K562 (cell line): Measurements from ENCODE around the gene TASP1. TPM values are rescaled to one million over a fixed set of nuclear protein-coding genes. Genes with fewer than 3 reads are reported as not detected.

Experiments
- ATAC-seq: fragments of 200-7000 bp; cut with Tn5 transposase; 3 replicates; pipeline ENCODE4 v1.9.1; 2020; ENCODE audit warnings: moderate library complexity
- BruUV-seq: library from RNA; stranded (reverse); fragments of 400-500 nt; replicated peaks from 2 replicates; lab custom pipeline; 2021; lab: Mats Ljungman, UMichigan
- CTCF ChIA-PET: fragments of 300-600 bp; formaldehyde crosslinking; extraction: SDS; loops from one replicate; lab custom pipeline; 2021; ENCODE audit warnings: low intra/inter-chr PET ratio; lab: Yijun Ruan, JAX
- POLR2A ChIA-PET: fragments of 300-600, 350-650 bp; sonication (Branson Sonifier 250); formaldehyde crosslinking; extraction: SDS; loops from one replicate; lab custom pipeline; 2021; ENCODE audit warnings: antibody characterized with exemption, inconsistent platforms; lab: Yijun Ruan, JAX
- DNase-seq, 4 experiments: peaks; one replicate each; pipeline versions ENCODE4 v3.0.0 to v3.0.0-alpha.2; 2011 to 2018; ENCODE audit warnings: low spot score in 3 of 4, mixed read lengths in 3 of 4; ENCODE audit errors: extremely low read depth in 1 of 4
- FAIRE-seq: peaks from 2 replicates; lab custom pipeline; 2011; peaks lifted over from hg19 to GRCh38; lab: Jason Lieb, UNC
- H2AFZ ChIP-seq: 2 replicates; pipeline ENCODE4 v1.6.0; 2011; ENCODE audit warnings: low read depth, low read length, control low read depth, inconsistent platforms
- H3K27ac ChIP-seq: fragments of 200-600 bp; 3 replicates; pipeline ENCODE4 v1.8.0; 2011; ENCODE audit warnings: low read depth, mild to moderate bottlenecking, control low read depth, inconsistent platforms, low read length, moderate library complexity, mixed read lengths; ENCODE audit errors: extremely low read depth
- H3K27me3 ChIP-seq, 2 experiments: fragments of 300-600 bp in 1 of 2; 2 replicates in 1 of 2; 3 replicates in 1 of 2; pipeline versions ENCODE4 v1.6.0 to v1.8.0; 2011; ENCODE audit warnings: inconsistent platforms in 2 of 2, low read length in 2 of 2, mild to moderate bottlenecking in 1 of 2, mixed read lengths in 1 of 2, moderate library complexity in 1 of 2; ENCODE audit not compliant: control insufficient read depth in 2 of 2, insufficient read depth in 2 of 2
- H3K36me3 ChIP-seq: fragments of 300-600 bp; 3 replicates; pipeline ENCODE4 v1.8.0; 2011; ENCODE audit warnings: mild to moderate bottlenecking, low read length, inconsistent platforms; ENCODE audit not compliant: control insufficient read depth, insufficient read depth
- H3K4me1 ChIP-seq, 2 experiments: fragments of 200-600 bp in 1 of 2; replicated peaks in 1 of 2; 2 replicates in 1 of 2; 3 replicates in 1 of 2; pipeline versions ENCODE4 v1.5.1 to v1.8.0; 2011; ENCODE audit warnings: inconsistent platforms in 2 of 2, low read length in 2 of 2, mild to moderate bottlenecking in 1 of 2, mixed read lengths in 1 of 2, moderate library complexity in 1 of 2; ENCODE audit not compliant: control insufficient read depth in 2 of 2, insufficient read depth in 2 of 2
- H3K4me2 ChIP-seq: 2 replicates; pipeline ENCODE4 v1.6.1; 2011; ENCODE audit warnings: low read length, control low read depth, inconsistent platforms, mixed read lengths; ENCODE audit not compliant: insufficient read depth
- H3K4me3 ChIP-seq: fragments of 200-600 bp; sonication (generic), shearing (Covaris generic); 2 replicates; pipeline ENCODE4 v1.5.1; 2016; ENCODE audit warnings: control low read depth, inconsistent platforms
- H3K79me2 ChIP-seq: fragments of 200-600 bp; 3 replicates; pipeline ENCODE4 v1.8.0; 2011; ENCODE audit warnings: low read length, inconsistent platforms; ENCODE audit not compliant: control insufficient read depth, insufficient read depth
- H3K9ac ChIP-seq, 2 experiments: 2 replicates each; pipeline versions ENCODE4 v1.6.0 to v1.6.1; 2011; ENCODE audit warnings: low read depth in 2 of 2, low read length in 2 of 2, control low read depth in 1 of 2, inconsistent platforms in 1 of 2, mild to moderate bottlenecking in 1 of 2, mixed read lengths in 1 of 2; ENCODE audit not compliant: insufficient read depth in 1 of 2
- H3K9me1 ChIP-seq: one replicate; pipeline ENCODE4 v1.6.0; 2011; ENCODE audit warnings: inconsistent platforms, mild to moderate bottlenecking, low read length, moderate library complexity; ENCODE audit not compliant: control insufficient read depth, insufficient read depth
- H3K9me3 ChIP-seq: replicated peaks from 2 replicates; pipeline ENCODE4 v1.5.1; 2011; ENCODE audit warnings: low read depth, low read length, inconsistent platforms; ENCODE audit not compliant: control insufficient read depth, insufficient read depth
- H4K20me1 ChIP-seq: replicated peaks from 2 replicates; pipeline ENCODE4 v1.6.1; 2011; ENCODE audit warnings: low read length, inconsistent platforms, mixed read lengths; ENCODE audit not compliant: control insufficient read depth, insufficient read depth
- CXXC5 ChIP-seq: fragments of 250-450 bp; sonication (Bioruptor Pico); IDR thresholded peaks from 2 replicates; pipeline ENCODE4 v1.8.0; 2022; ENCODE audit warnings: inconsistent platforms, mild to moderate bottlenecking, moderate library complexity
- FOXK1 ChIP-seq: sonication (generic); formaldehyde crosslinking; IDR thresholded peaks from 2 replicates; pipeline ENCODE4 v1.8.0; 2022; ENCODE audit warnings: missing genetic modification reagents, mild to moderate bottlenecking, borderline replicate concordance
- HDAC1 ChIP-seq, 2 experiments: fragments of 450-650 bp; IDR thresholded peaks; 2 replicates each; pipeline ENCODE4 v1.6.1; 2016 to 2017; ENCODE audit warnings: inconsistent platforms in 1 of 2, mild to moderate bottlenecking in 1 of 2, moderate library complexity in 1 of 2
- HNRNPK ChIP-seq: fragments of 200-400 bp; formaldehyde crosslinking; IDR thresholded peaks from one replicate; pipeline ENCODE4 v1.6.1; 2018; ENCODE audit warnings: mild to moderate bottlenecking, low read depth, low read length; ENCODE audit not compliant: poor library complexity, severe bottlenecking
- ILF3 ChIP-seq: fragments of 450-650 bp; IDR thresholded peaks from 2 replicates; pipeline ENCODE4 v1.6.1; 2018; ENCODE audit warnings: antibody characterized with exemption, mild to moderate bottlenecking, moderate library complexity, borderline replicate concordance
- LCOR ChIP-seq: sonication (generic); formaldehyde crosslinking; IDR thresholded peaks from 2 replicates; pipeline ENCODE4 v1.8.0; 2022; ENCODE audit warnings: mild to moderate bottlenecking, missing genetic modification reagents
- MCM3 ChIP-seq: fragments of 450-650 bp; IDR thresholded peaks from 2 replicates; pipeline ENCODE4 v1.6.1; 2016
- NR2C2 ChIP-seq, 2 experiments: fragments of 200-800 bp in 1 of 2; sonication (Bioruptor generic) in 1 of 2; sonication (generic) in 1 of 2; formaldehyde crosslinking in 1 of 2; IDR thresholded peaks; 2 replicates each; pipeline versions ENCODE4 v1.6.1 to v1.8.0; 2016 to 2022; ENCODE audit warnings: mild to moderate bottlenecking in 1 of 2, missing compliant biosample characterization in 1 of 2, missing genetic modification characterization in 1 of 2, missing genetic modification reagents in 1 of 2
- SAFB2 ChIP-seq: fragments of 200-400 bp; formaldehyde crosslinking; IDR thresholded peaks from 2 replicates; pipeline ENCODE4 v1.6.1; 2018; ENCODE audit warnings: borderline replicate concordance, low read length, low read depth, moderate library complexity; ENCODE audit not compliant: severe bottlenecking
- SMARCE1 ChIP-seq: fragments of 450-650 bp; IDR thresholded peaks from 2 replicates; pipeline ENCODE4 v1.7.1; 2016; ENCODE audit warnings: mild to moderate bottlenecking
- TGIF2 ChIP-seq: sonication (generic); formaldehyde crosslinking; IDR thresholded peaks from 2 replicates; pipeline ENCODE4 v1.8.1; 2022; ENCODE audit warnings: mild to moderate bottlenecking, missing genetic modification reagents, moderate library complexity
- whole genome bisulfite sequencing: fragments of 100-300 bp; shearing (Covaris generic); methylation state at CpG from one replicate; pipeline ENCODE4 v1.1.6; 2016; ENCODE audit warnings: low coverage, mixed read lengths; ENCODE audit not compliant: insufficient coverage; ENCODE audit errors: missing lambda C conversion rate; 5-methylcytosine and 5-hydroxymethylcytosine counted together
- in situ Hi-C: fragments of 300-500 bp; cut with MboI; formaldehyde crosslinking; loops from 4 replicates; pipeline ENCODE4 v1.15.0; 2018; ENCODE audit warnings: inconsistent platforms, mixed read lengths
- intact Hi-C: fragments of 100-400 bp; cut with micrococcal nuclease; formaldehyde crosslinking; loops from 2 replicates; pipeline ENCODE4 v1.14.2; 2022
- polyA plus RNA-seq, 8 experiments: library from polyadenylated mRNA; depleted of rRNA in 4 of 8; stranded (reverse) in 5 of 8; unstranded in 3 of 8; fragments of >200 nt; fragmentation: Nextera tagmentation in 2 of 8; fragmentation: Illumina TruSeq in 1 of 8; extraction: Ambion mirVana in 2 of 8; extraction: Trizol in 1 of 8; gene quantifications; 2 replicates each; pipeline versions ENCODE4 v1.2.1 to v1.2.3, GENCODE V29; 2011 to 2014; ENCODE audit warnings: inconsistent platforms in 1 of 8, missing spikeins in 1 of 8
- total RNA-seq, 7 experiments: library from RNA; depleted of rRNA in 6 of 7; stranded (reverse); fragments of >200 nt in 6 of 7; fragmentation: Illumina TruSeq in 2 of 7; extraction: Trizol in 2 of 7; gene quantifications; 2 replicates each; pipeline versions ENCODE4 v1.2.1 to v1.2.3, GENCODE V29; 2011 to 2021; ENCODE audit warnings: low replicate concordance in 1 of 7
- TF ChIP-seq, protein P1 (sequence below): fragments of 450-650 bp; IDR thresholded peaks from 2 replicates; pipeline ENCODE4 v1.6.1; 2017; ENCODE audit warnings: antibody characterized with exemption, mild to moderate bottlenecking

Gene TASP1
- total and polyA plus RNA-seq, 9 of the 15 experiments (the other 6 are each of a cell fraction or from before 2014, with no cell fraction given) = 3.7 to 10.6 (median 6.4) TPM

GRCh38 chr20:13464702-13465101 lies 174.0 kb downstream of the TASP1 start:
- Histone ChIP-seq H3K9me1 (no peaks in the 10 kb centered on the region), H3K27me3 (no peaks in the 10 kb centered on the region), H3K4me2 (no peak overlapping the region), H4K20me1 (no peaks in the 10 kb centered on the region), H3K4me1 (no peaks in the 10 kb centered on the region), H3K27ac (no peak overlapping the region), H3K9ac (no peak overlapping the region), H3K9me3 (no peaks in the 10 kb centered on the region), H3K4me3 (no peak overlapping the region), H3K79me2 (no peaks in the 10 kb centered on the region), H2AFZ (no peak overlapping the region), H3K36me3 (no peaks in the 10 kb centered on the region)
- CTCF ChIA-PET = no interaction called here
- POLR2A ChIA-PET = no interaction called here
- TF ChIP-seq ILF3 = no peak
- no peak for TF ChIP-seq HDAC1 (IDR thresholded peaks at IDR 0.05)
- no peak for TF ChIP-seq SAFB2
- no TSS peak for BruUV-seq
- FAIRE-seq = no peak
- ATAC-seq = no peak
- DNase-seq = no peak
- intact Hi-C loops = no loop called here
- 84% methylated on average over 2 of the region's 3 CpGs for WGBS
- in situ Hi-C loops = no loop called here

- 75% methylated on average over 2 of the region's 2 CpGs for WGBS
- POLR2A ChIA-PET = interaction anchor here (0.9 kb wide), 1 partner anchor 10 kb away, joined by 3 read pairs; no protein-coding TSS in a partner anchor
- CTCF ChIA-PET = no interaction called here
- TF ChIP-seq CXXC5 (CRISPR knock-in tag) (no peak), TGIF2 (CRISPR knock-in tag) (no peak), MCM3 (no peak), FOXK1 (CRISPR knock-in tag) (no peak), HNRNPK (no peak), NR2C2 (CRISPR knock-in tag; IDR thresholded peaks at IDR 0.05) (no peak), NR2C2 (tag; IDR thresholded peaks at IDR 0.05) (no peak), LCOR (CRISPR knock-in tag) (no peak), SMARCE1 (no peak)
- TF ChIP-seq, protein P1, sequence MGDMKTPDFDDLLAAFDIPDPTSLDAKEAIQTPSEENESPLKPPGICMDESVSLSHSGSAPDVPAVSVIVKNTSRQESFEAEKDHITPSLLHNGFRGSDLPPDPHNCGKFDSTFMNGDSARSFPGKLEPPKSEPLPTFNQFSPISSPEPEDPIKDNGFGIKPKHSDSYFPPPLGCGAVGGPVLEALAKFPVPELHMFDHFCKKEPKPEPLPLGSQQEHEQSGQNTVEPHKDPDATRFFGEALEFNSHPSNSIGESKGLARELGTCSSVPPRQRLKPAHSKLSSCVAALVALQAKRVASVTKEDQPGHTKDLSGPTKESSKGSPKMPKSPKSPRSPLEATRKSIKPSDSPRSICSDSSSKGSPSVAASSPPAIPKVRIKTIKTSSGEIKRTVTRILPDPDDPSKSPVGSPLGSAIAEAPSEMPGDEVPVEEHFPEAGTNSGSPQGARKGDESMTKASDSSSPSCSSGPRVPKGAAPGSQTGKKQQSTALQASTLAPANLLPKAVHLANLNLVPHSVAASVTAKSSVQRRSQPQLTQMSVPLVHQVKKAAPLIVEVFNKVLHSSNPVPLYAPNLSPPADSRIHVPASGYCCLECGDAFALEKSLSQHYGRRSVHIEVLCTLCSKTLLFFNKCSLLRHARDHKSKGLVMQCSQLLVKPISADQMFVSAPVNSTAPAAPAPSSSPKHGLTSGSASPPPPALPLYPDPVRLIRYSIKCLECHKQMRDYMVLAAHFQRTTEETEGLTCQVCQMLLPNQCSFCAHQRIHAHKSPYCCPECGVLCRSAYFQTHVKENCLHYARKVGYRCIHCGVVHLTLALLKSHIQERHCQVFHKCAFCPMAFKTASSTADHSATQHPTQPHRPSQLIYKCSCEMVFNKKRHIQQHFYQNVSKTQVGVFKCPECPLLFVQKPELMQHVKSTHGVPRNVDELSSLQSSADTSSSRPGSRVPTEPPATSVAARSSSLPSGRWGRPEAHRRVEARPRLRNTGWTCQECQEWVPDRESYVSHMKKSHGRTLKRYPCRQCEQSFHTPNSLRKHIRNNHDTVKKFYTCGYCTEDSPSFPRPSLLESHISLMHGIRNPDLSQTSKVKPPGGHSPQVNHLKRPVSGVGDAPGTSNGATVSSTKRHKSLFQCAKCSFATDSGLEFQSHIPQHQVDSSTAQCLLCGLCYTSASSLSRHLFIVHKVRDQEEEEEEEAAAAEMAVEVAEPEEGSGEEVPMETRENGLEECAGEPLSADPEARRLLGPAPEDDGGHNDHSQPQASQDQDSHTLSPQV = no peak
Observed at GRCh38 chr20:13461849-13462458, 176.8 kb downstream of the TASP1 start.

More at GRCh38 chr20:13461849-13462458, 176.8 kb downstream of the TASP1 start:
- H3K4me3 ChIP-seq = no peak overlapping the region
- ATAC-seq = no peak
- no peaks in the 10 kb centered on the region for H3K79me2 ChIP-seq
- no peaks in the 10 kb centered on the region for H3K36me3 ChIP-seq
- no peak overlapping the region for H3K9ac ChIP-seq
- FAIRE-seq = no peak
- H3K4me1 ChIP-seq = no peaks in the 10 kb centered on the region
- no peak overlapping the region for H2AFZ ChIP-seq
- no peak overlapping the region for H3K4me2 ChIP-seq
- DNase-seq = no peak
- intact Hi-C loops = no loop called here
- no peak overlapping the region for H3K27ac ChIP-seq
- BruUV-seq = no TSS peak
- no peaks in the 10 kb centered on the region for H3K27me3 ChIP-seq
- in situ Hi-C loops = no loop called here
- no peaks in the 10 kb centered on the region for H3K9me1 ChIP-seq
- no peaks in the 10 kb centered on the region for H3K9me3 ChIP-seq
- no peaks in the 10 kb centered on the region for H4K20me1 ChIP-seq
